HepG2 (cell line): ENCODE measurements around the gene CTNNA2. TPM values are rescaled to one million over a fixed set of nuclear protein-coding genes. Genes with fewer than 3 reads are reported as not detected.

Experiments used
- ATAC-seq: fragments of 200-7000 bp; cut with Tn5 transposase; 3 replicates; pipeline ENCODE4 v1.9.1; 2020; ENCODE audit warnings: mild to moderate bottlenecking, moderate library complexity
- BruUV-seq: library from RNA; stranded (reverse); fragments of 400-500 nt; replicated peaks from 2 replicates; lab custom pipeline; 2021; lab: Mats Ljungman, UMichigan
- CTCF ChIA-PET: fragments of 300-600 bp; formaldehyde crosslinking; extraction: SDS; loops from one replicate; lab custom pipeline; 2021; ENCODE audit warnings: low total read pairs, inconsistent platforms, low intra/inter-chr PET ratio; lab: Yijun Ruan, JAX
- POLR2A ChIA-PET: fragments of 350-600 bp; sonication (Branson Sonifier 250); formaldehyde crosslinking; loops from one replicate; lab custom pipeline; 2020; ENCODE audit warnings: antibody characterized with exemption, inconsistent platforms; lab: Yijun Ruan, JAX
- DNase-seq: peaks from one replicate; pipeline ENCODE4 v3.0.0-alpha.2; 2015; ENCODE audit warnings: low spot score
- FAIRE-seq: peaks from 3 replicates; lab custom pipeline; 2011; peaks lifted over from hg19 to GRCh38; lab: Jason Lieb, UNC
- H2AFZ ChIP-seq: one replicate; pipeline ENCODE4 v1.6.1; 2011; ENCODE audit warnings: low read length, inconsistent platforms
- H3K27ac ChIP-seq: fragments of 300-600 bp; 3 replicates; pipeline ENCODE4 v1.8.0; 2011; ENCODE audit warnings: mixed run types, mild to moderate bottlenecking, mixed read lengths, low read length, inconsistent platforms; ENCODE audit not compliant: insufficient read depth; ENCODE audit errors: extremely low read length
- H3K27me3 ChIP-seq, 2 experiments: fragments of 200-600 bp in 1 of 2; 2 replicates in 1 of 2; 3 replicates in 1 of 2; pipeline versions ENCODE4 v1.6.0 to v1.8.0; 2011; ENCODE audit warnings: low read length in 2 of 2, mild to moderate bottlenecking in 2 of 2, moderate library complexity in 2 of 2, inconsistent platforms in 1 of 2; ENCODE audit not compliant: insufficient read depth in 2 of 2, control insufficient read depth in 1 of 2
- H3K36me3 ChIP-seq, 2 experiments: fragments of 200-600 bp in 1 of 2; replicated peaks in 1 of 2; 2 replicates in 1 of 2; 3 replicates in 1 of 2; pipeline versions ENCODE4 v1.5.1 to v1.8.0; 2011; ENCODE audit warnings: low read length in 2 of 2, inconsistent platforms in 1 of 2; ENCODE audit not compliant: insufficient read depth in 2 of 2, control insufficient read depth in 1 of 2
- H3K4me1 ChIP-seq: 2 replicates; pipeline ENCODE4 v1.5.1; 2012; ENCODE audit warnings: low read length, inconsistent platforms; ENCODE audit not compliant: insufficient read depth
- H3K4me2 ChIP-seq: 2 replicates; pipeline ENCODE4 v1.6.0; 2011; ENCODE audit warnings: low read depth, low read length, inconsistent platforms
- H3K4me3 ChIP-seq, 3 experiments: fragments of 200-600 bp in 1 of 3; sonication (generic), shearing (Covaris generic) in 1 of 3; replicated peaks in 1 of 3; 2 replicates each; pipeline ENCODE4 v1.5.1; 2011 to 2016; ENCODE audit warnings: low read length in 3 of 3, inconsistent platforms in 2 of 3, low read depth in 2 of 3, mild to moderate bottlenecking in 2 of 3, control low read depth in 1 of 3, mixed read lengths in 1 of 3; ENCODE audit not compliant: insufficient read depth in 1 of 3
- H3K79me2 ChIP-seq: one replicate; pipeline ENCODE4 v1.6.1; 2011; ENCODE audit warnings: low read length, inconsistent platforms; ENCODE audit not compliant: insufficient read depth
- H3K9ac ChIP-seq: 2 replicates; pipeline ENCODE4 v1.6.0; 2011; ENCODE audit warnings: mild to moderate bottlenecking, low read depth, low read length, inconsistent platforms; ENCODE audit not compliant: insufficient read depth
- H3K9me3 ChIP-seq: 2 replicates; pipeline ENCODE4 v1.5.1; 2012; ENCODE audit warnings: mild to moderate bottlenecking, low read length
- H4K20me1 ChIP-seq: 2 replicates; pipeline ENCODE4 v1.6.0; 2011; ENCODE audit warnings: inconsistent platforms, mild to moderate bottlenecking, low read length, moderate library complexity; ENCODE audit not compliant: insufficient read depth
- E2F5 ChIP-seq: sonication (generic); formaldehyde crosslinking; conservative IDR thresholded peaks from 2 replicates; pipeline ENCODE4 v1.4.0; 2020; ENCODE audit warnings: missing genetic modification reagents
- GMEB2 ChIP-seq: IDR thresholded peaks from 2 replicates; pipeline ENCODE4 v1.6.1; 2016; ENCODE audit warnings: missing biosample characterization, missing genetic modification reagents, low read depth
- NFKBIZ ChIP-seq: IDR thresholded peaks from 2 replicates; pipeline ENCODE4 v1.6.1; 2018; ENCODE audit warnings: missing genetic modification reagents, missing compliant biosample characterization
- PHF20 ChIP-seq: sonication (generic); formaldehyde crosslinking; IDR thresholded peaks from 2 replicates; pipeline ENCODE4 v1.5.0; 2020; ENCODE audit warnings: mild to moderate bottlenecking, missing genetic modification reagents
- PRPF4 ChIP-seq: fragments of 200-400 bp; formaldehyde crosslinking; IDR thresholded peaks from 2 replicates; pipeline ENCODE4 v1.6.1; 2016; ENCODE audit warnings: low read length, low read depth; ENCODE audit not compliant: poor library complexity, severe bottlenecking
- SKI ChIP-seq: fragments of 450-650 bp; IDR thresholded peaks from one replicate; pipeline ENCODE4 v1.6.1; 2018; ENCODE audit warnings: mild to moderate bottlenecking; ENCODE audit not compliant: partially characterized antibody
- SOX5 ChIP-seq: IDR thresholded peaks from 2 replicates; pipeline ENCODE4 v1.6.1; 2016; ENCODE audit warnings: borderline replicate concordance
- ZBTB42 ChIP-seq: sonication (generic); formaldehyde crosslinking; IDR thresholded peaks from 2 replicates; pipeline ENCODE4 v1.5.0; 2020; ENCODE audit warnings: mild to moderate bottlenecking, missing genetic modification reagents
- ZFP36L2 ChIP-seq: sonication (generic); formaldehyde crosslinking; IDR thresholded peaks from 2 replicates; pipeline ENCODE4 v1.4.0; 2020; ENCODE audit warnings: missing genetic modification reagents
- ZNF619 ChIP-seq: sonication (generic); formaldehyde crosslinking; IDR thresholded peaks from 2 replicates; pipeline ENCODE4 v1.4.0; 2020; ENCODE audit warnings: mild to moderate bottlenecking, missing genetic modification reagents
- WGBS: methylation state at CpG from one replicate; pipeline ENCODE4 v1.1.6; 2017; ENCODE audit warnings: low lambda C conversion rate; 5-methylcytosine and 5-hydroxymethylcytosine counted together
- in situ Hi-C: cut with HindIII; loops from 2 replicates; pipeline ENCODE4 v1.10.0; 2017; ENCODE audit warnings: low pct_unique_long_range_greater_than_20kb; ENCODE audit not compliant: extremely low pct_ligation_motif_present
- intact Hi-C: fragments of 100-400 bp; cut with micrococcal nuclease; formaldehyde crosslinking; loops from one replicate; pipeline ENCODE4 v1.10.0; 2022; ENCODE audit not compliant: unreplicated experiment
- polyA plus RNA-seq, 8 experiments: library from polyadenylated mRNA; depleted of rRNA in 3 of 8; stranded (reverse) in 7 of 8; unstranded in 1 of 8; fragments of >200 nt; fragmentation: Illumina TruSeq in 4 of 8; extraction: Trizol in 4 of 8; gene quantifications; 2 replicates each; pipeline versions ENCODE4 v1.2.1 to v1.2.3, GENCODE V29; 2011 to 2016; ENCODE audit warnings: low read depth in 4 of 8, missing spikeins in 1 of 8, mixed read lengths in 1 of 8; ENCODE audit not compliant: insufficient read depth in 1 of 8
- total RNA-seq, 5 experiments: library from RNA; depleted of rRNA; stranded (reverse); fragments of >200 nt; fragmentation: Illumina TruSeq; extraction: Trizol; gene quantifications; 2 replicates each; pipeline ENCODE4 v1.2.3, GENCODE V29; 2016; ENCODE audit warnings: low read depth in 1 of 5
- TF ChIP-seq, protein P1 (sequence below): sonication (generic); formaldehyde crosslinking; IDR thresholded peaks from 2 replicates; pipeline ENCODE4 v1.5.1; 2020; ENCODE audit warnings: mild to moderate bottlenecking, missing genetic modification reagents, borderline replicate concordance
- TF ChIP-seq, protein P2 (sequence below): sonication (generic); formaldehyde crosslinking; IDR thresholded peaks from 2 replicates; pipeline ENCODE4 v1.4.0; 2020; ENCODE audit warnings: missing genetic modification reagents
- TF ChIP-seq, protein P3 (sequence below): IDR thresholded peaks from 2 replicates; pipeline ENCODE4 v1.6.1; 2016; ENCODE audit warnings: low read depth, control low read depth

The CTNNA2 gene
- total and polyA plus RNA-seq, 2 of the 13 experiments (the other 11 are each of a cell fraction or from before 2014, with no cell fraction given) = not detected

DNA sequence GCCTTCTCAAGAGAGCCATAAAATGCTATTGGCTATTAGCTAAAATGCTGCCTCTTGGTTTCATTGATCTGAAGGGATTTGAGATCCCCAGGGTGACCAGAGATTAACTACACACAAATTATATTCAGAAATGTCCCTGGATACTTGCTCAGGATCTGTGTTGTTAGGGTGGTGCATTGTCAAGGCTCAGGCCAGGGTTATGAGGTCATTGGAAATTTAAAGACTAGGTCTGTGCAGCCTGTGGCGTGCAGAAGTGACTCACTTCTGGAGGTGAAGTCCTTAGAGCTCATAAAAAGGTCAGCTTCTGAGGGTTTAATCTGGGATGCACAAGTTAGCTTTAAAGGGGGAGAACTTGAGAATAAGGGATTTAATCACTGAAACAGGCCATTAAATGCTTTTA, 768.2 kb downstream of the CTNNA2 start:
- Histone ChIP-seq H2AFZ (no peak overlapping the region), H3K79me2 (no peaks in the 10 kb centered on the region), H4K20me1 (no peaks in the 10 kb centered on the region), H3K4me3 (no peak overlapping the region), H3K4me2 (no peak overlapping the region), H3K9me3 (peaks cover 15% of the 10 kb centered on the region; the same call in 1 of the 2 replicates), H3K27me3 (no peaks in the 10 kb centered on the region), H3K9ac (no peak overlapping the region), H3K36me3 (no peaks in the 10 kb centered on the region), H3K27ac (no peak overlapping the region), H3K4me1 (no peaks in the 10 kb centered on the region)
- no peak for FAIRE-seq
- POLR2A ChIA-PET = no interaction called here
- 0% methylated on average over 1 of the region's 1 CpG for WGBS
- intact Hi-C loops = no loop called here
- TF ChIP-seq, protein P1, sequence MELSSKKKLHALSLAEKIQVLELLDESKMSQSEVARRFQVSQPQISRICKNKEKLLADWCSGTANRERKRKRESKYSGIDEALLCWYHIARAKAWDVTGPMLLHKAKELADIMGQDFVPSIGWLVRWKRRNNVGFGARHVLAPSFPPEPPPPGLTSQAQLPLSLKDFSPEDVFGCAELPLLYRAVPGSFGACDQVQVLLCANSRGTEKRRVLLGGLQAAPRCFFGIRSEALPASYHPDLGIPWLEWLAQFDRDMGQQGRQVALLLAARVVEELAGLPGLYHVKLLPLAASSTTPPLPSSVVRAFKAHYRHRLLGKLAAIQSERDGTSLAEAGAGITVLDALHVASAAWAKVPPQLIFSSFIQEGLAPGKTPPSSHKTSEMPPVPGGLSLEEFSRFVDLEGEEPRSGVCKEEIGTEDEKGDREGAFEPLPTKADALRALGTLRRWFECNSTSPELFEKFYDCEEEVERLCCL (CRISPR knock-in tag) = no peak
- TF ChIP-seq PHF20 (CRISPR knock-in tag) = no peak
- TF ChIP-seq NFKBIZ = no peak
- TF ChIP-seq GMEB2 = no peak
- no peak for TF ChIP-seq ZBTB42 (CRISPR knock-in tag)
- TF ChIP-seq SOX5 = no peak
- TF ChIP-seq ZNF619 = no peak
- TF ChIP-seq, protein P2, sequence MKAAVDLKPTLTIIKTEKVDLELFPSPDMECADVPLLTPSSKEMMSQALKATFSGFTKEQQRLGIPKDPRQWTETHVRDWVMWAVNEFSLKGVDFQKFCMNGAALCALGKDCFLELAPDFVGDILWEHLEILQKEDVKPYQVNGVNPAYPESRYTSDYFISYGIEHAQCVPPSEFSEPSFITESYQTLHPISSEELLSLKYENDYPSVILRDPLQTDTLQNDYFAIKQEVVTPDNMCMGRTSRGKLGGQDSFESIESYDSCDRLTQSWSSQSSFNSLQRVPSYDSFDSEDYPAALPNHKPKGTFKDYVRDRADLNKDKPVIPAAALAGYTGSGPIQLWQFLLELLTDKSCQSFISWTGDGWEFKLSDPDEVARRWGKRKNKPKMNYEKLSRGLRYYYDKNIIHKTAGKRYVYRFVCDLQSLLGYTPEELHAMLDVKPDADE (CRISPR knock-in tag) = no peak
- TF ChIP-seq E2F5 = no peak
- TF ChIP-seq PRPF4 = no peak
- TF ChIP-seq SKI = no peak
- TF ChIP-seq ZFP36L2 (CRISPR knock-in tag) = no peak
- TF ChIP-seq, protein P3, sequence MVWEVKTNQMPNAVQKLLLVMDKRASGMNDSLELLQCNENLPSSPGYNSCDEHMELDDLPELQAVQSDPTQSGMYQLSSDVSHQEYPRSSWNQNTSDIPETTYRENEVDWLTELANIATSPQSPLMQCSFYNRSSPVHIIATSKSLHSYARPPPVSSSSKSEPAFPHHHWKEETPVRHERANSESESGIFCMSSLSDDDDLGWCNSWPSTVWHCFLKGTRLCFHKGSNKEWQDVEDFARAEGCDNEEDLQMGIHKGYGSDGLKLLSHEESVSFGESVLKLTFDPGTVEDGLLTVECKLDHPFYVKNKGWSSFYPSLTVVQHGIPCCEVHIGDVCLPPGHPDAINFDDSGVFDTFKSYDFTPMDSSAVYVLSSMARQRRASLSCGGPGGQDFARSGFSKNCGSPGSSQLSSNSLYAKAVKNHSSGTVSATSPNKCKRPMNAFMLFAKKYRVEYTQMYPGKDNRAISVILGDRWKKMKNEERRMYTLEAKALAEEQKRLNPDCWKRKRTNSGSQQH (CRISPR knock-in tag) = no peak
- CTCF ChIA-PET = no interaction called here
- ATAC-seq = no peak
- no TSS peak for BruUV-seq
- in situ Hi-C loops = no loop called here
- DNase-seq = no peak
